Natural killer cell treated with Interleukin-12 subunit alpha and Interleukin-12 subunit beta and Interleukin-15 and Interleukin-18, amount 100 ng/mL, for 72 hours (primary cell): ENCODE measurements around the gene APOBEC3G. TPM values are rescaled to one million over a fixed set of nuclear protein-coding genes. Genes with fewer than 3 reads are reported as not detected.
"Not testable (repeated sequence)": the region's sequence is repeated elsewhere in the genome, so short reads cannot be mapped to it uniquely, and the experiment has no call there.

ENCODE experiments used
- ATAC-seq, 2 donors: fragments of 150-1000 bp; cut with Tn5 transposase in 1 of 2; sonication (Bioruptor Pico), chemical (Tn5 transposase) in 1 of 2; 2 replicates each; pipeline ENCODE4 v1.10.0; 2021
- DNase-seq: peaks from one replicate; pipeline ENCODE4 v3.0.0; 2022; ENCODE audit warnings: low spot score
- H3K27ac Mint-ChIP-seq, 2 donors: 1 replicate in 1 of 2; 2 replicates in 1 of 2; pipeline ENCODE4 v1.8.0; 2022; ENCODE audit warnings: mixed read lengths in 2 of 2, mild to moderate bottlenecking in 1 of 2, moderate library complexity in 1 of 2
- H3K27me3 Mint-ChIP-seq, 2 donors: 1 replicate in 1 of 2; 2 replicates in 1 of 2; pipeline ENCODE4 v1.8.0; 2022; ENCODE audit warnings: mixed read lengths in 2 of 2
- H3K36me3 Mint-ChIP-seq: one replicate; pipeline ENCODE4 v1.8.0; 2022; ENCODE audit warnings: mixed read lengths
- H3K4me1 Mint-ChIP-seq, 2 donors: 1 replicate in 1 of 2; 2 replicates in 1 of 2; pipeline ENCODE4 v1.8.0; 2022; ENCODE audit warnings: low read depth in 2 of 2, mixed read lengths in 2 of 2, mild to moderate bottlenecking in 1 of 2
- H3K4me3 Mint-ChIP-seq: one replicate; pipeline ENCODE4 v1.8.0; 2022; ENCODE audit warnings: mixed read lengths
- H3K9me3 Mint-ChIP-seq: 2 replicates; pipeline ENCODE4 v1.8.0; 2022; ENCODE audit warnings: mixed read lengths
- total RNA-seq, 2 donors: library from RNA; stranded (reverse); gene quantifications; one replicate each; pipeline ENCODE4 v1.2.3, GENCODE V29; 2022

The APOBEC3G gene
- total RNA-seq, 2 donors from 2014 or later, result 105 to 169 TPM

DNA sequence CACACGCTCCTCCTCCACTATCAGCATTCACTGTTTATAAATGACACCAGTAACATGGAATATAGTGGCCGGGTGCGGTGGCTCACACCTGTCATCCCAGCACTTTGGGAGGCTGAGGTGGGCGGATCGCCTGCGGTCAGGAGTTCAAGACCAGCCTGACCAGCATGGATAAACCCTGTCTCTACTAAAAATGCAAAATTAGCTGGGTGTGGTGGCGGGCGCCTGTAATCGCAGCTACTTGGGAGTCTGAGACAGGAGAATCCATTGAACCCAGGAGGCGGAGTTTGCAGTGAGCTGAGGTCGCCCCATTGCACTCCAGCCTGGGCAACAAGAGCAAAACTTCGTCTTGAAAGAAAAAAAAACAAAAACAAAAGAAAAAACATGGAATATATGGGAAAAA lies 837 bp downstream of the APOBEC3G start:
- not testable (repeated sequence) for DNase-seq, ATAC-seq, H3K9me3 Mint-ChIP-seq, H3K27me3 Mint-ChIP-seq
- peaks cover 10% of the 10 kb centered on the region for H3K36me3 Mint-ChIP-seq
- H3K4me1 Mint-ChIP-seq, result peaks cover 40 to 46% of the 10 kb centered on the region in 2 donors
- peak overlapping the region; percentile 96 to 98 for H3K27ac Mint-ChIP-seq
- peak overlapping the region; percentile 89 for H3K4me3 Mint-ChIP-seq

DNA sequence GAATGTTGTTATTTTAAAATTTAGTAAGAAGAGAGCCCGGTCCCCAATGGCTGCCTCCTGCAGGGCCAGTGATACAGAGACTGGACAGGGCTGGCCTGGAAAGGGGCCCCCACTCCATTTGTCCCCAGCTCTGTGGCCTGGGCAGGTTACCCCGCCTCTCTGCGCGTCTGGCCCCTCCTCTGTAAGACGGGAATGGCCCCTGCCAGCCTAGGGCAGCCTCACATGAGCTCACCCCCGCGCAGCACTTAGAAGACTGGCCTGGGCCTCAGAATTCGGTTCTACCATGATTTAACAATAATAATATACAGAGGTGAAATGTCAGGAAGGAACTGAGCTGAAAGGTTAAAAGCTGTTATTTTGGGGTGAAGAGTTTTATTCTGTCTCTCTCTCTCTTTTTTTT lies 1.3 kb downstream of the APOBEC3G start:
- Mint-ChIP-seq H3K36me3 (peaks cover 10% of the 10 kb centered on the region), H3K4me3 (peak overlapping the region; percentile 89), H3K9me3 (no peaks in the 10 kb centered on the region), H3K4me1 (peaks cover 44 to 50% of the 10 kb centered on the region in 2 donors), H3K27ac (peak overlapping the region; percentile 96 to 98), H3K27me3 (no peaks in the 10 kb centered on the region)
- DNase-seq (no peak), ATAC-seq (no peak)

DNA sequence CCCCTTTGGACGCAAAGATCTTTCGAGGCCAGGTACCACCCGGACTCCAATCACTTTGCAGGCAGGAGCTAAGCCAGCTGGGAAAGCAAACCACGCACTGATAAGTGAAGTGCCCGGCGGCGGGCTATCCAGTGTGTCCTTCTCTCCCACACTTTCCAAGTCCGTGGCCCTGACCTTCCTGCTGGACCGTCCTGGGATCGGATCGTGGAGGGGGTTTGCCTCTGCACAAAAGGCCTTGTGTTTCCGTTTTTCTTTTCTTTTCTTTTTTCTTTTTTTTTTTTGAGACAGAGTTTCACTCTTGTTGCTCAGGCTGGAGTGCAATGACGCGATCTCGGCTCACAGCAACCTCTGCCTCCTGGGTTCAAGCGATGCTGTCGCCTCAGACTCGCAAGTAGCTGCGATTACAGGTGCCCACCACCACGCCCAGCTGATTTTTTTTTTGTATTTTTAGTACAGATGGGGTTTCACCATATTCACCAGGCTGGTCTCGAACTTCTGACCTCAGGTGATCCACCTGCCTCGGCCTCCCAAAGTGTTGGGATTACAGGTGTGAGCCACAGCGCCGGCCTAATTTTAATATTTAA lies 2.1 kb downstream of the APOBEC3G start:
- Mint-ChIP-seq H3K36me3 (peaks cover 10% of the 10 kb centered on the region), H3K27ac (peak overlapping the region; percentile 96 to 98), H3K4me3 (peak overlapping the region; percentile 89), H3K4me1 (peaks cover 46 to 50% of the 10 kb centered on the region in 2 donors)
- not testable (repeated sequence) for H3K27me3 Mint-ChIP-seq, ATAC-seq, H3K9me3 Mint-ChIP-seq, DNase-seq

DNA sequence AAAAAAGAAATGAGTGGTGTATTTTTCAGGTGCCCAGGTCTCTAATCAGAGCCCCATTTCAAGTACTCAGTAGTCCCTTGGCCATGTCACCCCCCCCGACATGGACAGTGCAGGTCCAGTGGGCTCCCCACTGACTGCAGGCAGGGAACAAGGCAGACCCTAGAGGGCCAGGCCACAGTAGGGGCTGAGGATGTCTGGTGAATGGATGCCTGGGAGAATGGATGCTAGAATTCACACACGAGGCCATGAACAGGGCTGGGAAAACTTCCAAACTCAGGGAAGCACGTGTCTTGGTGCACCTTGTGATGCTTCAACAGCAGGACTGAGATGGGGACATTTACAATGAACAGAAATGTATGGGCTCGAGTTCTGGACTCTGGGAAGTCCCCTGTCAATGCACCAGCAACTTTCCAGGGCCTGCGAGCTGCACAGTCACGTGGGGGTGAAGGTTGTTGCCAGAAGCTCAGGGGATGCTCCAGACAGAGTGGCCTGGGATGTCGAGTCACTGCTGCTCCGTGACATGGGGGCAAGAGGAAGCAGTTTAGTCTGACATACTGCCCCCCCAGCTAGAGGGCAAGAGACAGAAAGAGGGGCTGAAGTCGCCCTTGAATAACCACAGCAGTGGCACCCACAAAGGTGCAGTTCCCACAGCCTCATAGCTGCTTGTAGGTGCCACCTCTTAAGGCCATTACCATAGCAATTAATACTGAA lies 3.1 kb downstream of the APOBEC3G start:
- no peaks in the 10 kb centered on the region for H3K27me3 Mint-ChIP-seq
- no peak for DNase-seq
- H3K27ac Mint-ChIP-seq, result peak overlapping the region; percentile 96 to 98
- peaks cover 10% of the 10 kb centered on the region for H3K36me3 Mint-ChIP-seq
- no peaks in the 10 kb centered on the region for H3K9me3 Mint-ChIP-seq
- H3K4me1 Mint-ChIP-seq, result peaks cover 46 to 50% of the 10 kb centered on the region in 2 donors
- peak overlapping the region; percentile 89 for H3K4me3 Mint-ChIP-seq
- ATAC-seq, result no peak

DNA sequence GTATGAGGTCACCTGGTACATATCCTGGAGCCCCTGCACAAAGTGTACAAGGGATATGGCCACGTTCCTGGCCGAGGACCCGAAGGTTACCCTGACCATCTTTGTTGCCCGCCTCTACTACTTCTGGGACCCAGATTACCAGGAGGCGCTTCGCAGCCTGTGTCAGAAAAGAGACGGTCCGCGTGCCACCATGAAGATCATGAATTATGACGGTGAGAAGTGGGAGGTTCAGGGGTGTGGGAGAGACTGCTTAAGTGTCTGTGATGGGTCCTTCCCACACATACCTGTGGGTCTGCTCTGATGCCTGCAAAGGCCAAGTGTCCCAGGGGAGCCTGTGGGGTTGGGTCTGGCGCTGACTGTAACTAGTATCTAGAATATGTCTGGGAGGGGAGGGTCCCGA lies 3.9 kb downstream of the APOBEC3G start:
- Mint-ChIP-seq H3K4me1 (peaks cover 51 to 52% of the 10 kb centered on the region in 2 donors), H3K4me3 (peak overlapping the region; percentile 89), H3K9me3 (no peaks in the 10 kb centered on the region), H3K36me3 (peaks cover 10% of the 10 kb centered on the region), H3K27me3 (no peaks in the 10 kb centered on the region), H3K27ac (peak overlapping the region; percentile 96 to 98)
- ATAC-seq (no peak), DNase-seq (no peak)

DNA sequence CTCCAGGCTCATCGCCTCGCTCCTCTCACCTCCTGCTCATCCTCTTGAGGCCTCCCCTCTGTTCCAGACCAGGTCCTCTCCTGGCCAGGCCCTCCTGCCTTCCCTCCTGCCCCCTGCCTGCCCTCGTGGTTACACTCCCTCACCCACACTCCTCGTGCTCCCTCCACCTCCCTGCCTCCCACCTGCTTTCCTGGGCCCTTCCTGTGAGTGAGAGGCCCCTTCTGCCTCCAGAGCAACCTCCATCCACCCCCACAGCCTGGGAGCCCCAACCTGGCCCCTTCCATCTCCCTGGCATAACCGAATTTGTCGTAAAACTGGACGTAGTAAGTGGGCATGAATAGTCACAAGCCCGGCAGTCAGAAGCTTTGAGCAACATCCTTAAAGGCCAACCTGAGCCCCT lies 4.5 kb downstream of the APOBEC3G start:
- Mint-ChIP-seq H3K4me3 (peak overlapping the region; percentile 89), H3K4me1 (peaks cover 50 to 57% of the 10 kb centered on the region in 2 donors), H3K27me3 (no peaks in the 10 kb centered on the region), H3K27ac (peak overlapping the region; percentile 96 to 98), H3K9me3 (no peaks in the 10 kb centered on the region), H3K36me3 (peaks cover 16% of the 10 kb centered on the region)
- DNase-seq (no peak), ATAC-seq (no peak)

DNA sequence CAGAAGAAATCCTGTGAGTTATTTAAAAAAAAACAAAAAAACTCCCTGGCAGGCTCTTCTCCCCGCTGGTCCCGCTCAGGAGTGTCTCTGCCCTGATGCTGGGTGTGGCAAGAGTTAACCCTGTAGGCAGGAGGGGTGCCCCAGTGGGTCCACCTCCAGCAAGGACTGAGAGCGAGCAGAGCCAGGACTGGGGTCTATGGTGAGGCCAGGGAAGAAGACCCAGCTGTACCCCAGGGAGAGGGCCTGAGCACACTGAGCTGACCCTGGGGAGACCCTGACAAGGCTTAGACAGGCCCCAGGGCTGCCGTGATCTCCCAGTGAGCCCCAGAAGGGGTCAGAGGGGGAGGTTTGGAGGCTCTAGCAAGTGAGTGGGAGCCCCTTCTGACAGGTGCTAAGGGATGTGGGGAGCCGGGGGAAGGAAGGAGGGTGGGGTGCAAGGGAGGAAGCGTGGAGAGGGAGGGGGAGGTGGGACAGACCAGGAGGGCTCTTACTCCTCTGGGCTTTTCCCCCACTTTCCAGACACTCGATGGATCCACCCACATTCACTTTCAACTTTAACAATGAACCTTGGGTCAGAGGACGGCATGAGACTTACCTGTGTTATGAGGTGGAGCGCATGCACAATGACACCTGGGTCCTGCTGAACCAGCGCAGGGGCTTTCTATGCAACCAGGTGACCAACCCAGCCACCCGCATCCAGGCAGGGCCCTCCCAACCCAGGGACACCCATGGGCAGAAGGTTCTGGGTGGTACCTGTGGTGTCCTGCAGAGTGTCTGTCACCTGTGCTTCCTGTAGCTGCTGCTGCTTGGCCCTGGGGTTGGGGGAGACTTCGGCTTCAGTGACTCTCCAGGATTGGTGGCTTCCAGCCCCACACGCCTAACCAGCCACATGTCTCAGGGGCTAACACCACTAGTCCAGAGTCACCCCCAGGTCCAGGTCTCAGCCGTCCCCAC lies 6.4 kb downstream of the APOBEC3G start:
- Mint-ChIP-seq H3K4me1 (peaks cover 60 to 64% of the 10 kb centered on the region in 2 donors), H3K9me3 (no peaks in the 10 kb centered on the region), H3K27me3 (no peaks in the 10 kb centered on the region), H3K36me3 (peaks cover 9% of the 10 kb centered on the region), H3K27ac (peak overlapping the region; percentile 96 to 98), H3K4me3 (peak overlapping the region; percentile 25)
- DNase-seq (no peak), ATAC-seq (peak in 1 of 2 donors; percentile 24)

DNA sequence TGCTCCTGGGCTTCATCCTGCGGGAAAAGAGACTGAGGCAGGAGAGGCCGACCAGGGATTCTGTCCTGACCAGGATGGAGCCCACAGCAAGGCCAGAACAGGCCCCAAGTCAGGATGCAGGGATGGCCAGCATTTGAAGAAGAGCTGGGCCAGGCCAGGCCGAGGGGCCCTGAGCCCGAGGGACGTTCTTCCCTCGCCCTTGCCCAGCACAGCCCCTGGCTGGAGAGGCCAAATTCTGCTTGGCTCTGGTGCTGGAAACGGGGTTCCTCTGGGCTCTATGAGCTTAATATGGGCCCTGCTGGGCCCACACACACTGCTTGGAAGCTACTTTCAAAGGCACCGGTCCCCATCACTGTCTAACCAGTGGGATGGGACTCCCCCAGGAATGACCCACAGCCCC lies 7.6 kb downstream of the APOBEC3G start:
- DNase-seq (no peak), ATAC-seq (no peak)
- Mint-ChIP-seq H3K27ac (peak overlapping the region; percentile 96 to 98), H3K4me1 (peaks cover 71 to 72% of the 10 kb centered on the region in 2 donors), H3K27me3 (no peaks in the 10 kb centered on the region), H3K9me3 (no peaks in the 10 kb centered on the region), H3K36me3 (peaks cover 9% of the 10 kb centered on the region), H3K4me3 (no peak overlapping the region)

DNA sequence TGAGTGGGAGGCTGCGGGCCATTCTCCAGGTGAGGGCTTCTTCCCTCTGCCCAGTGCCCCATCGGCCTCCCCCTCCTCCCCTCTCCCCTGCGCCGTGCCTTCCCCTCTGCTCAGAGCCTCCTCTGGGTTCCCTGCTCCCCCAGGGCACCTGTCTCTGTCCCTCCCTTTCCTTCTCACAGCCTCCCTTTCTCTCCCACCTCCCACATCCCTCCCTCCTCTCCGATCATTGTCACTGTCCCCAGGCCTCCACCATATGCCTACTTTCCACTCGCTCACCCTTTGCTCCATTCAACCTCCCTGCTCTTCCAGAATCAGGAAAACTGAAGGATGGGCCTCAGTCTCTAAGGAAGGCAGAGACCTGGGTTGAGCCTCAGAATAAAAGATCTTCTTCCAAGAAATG lies 10.0 kb downstream of the APOBEC3G start:
- DNase-seq, result no peak
- no peak overlapping the region for H3K4me3 Mint-ChIP-seq
- no peaks in the 10 kb centered on the region for H3K9me3 Mint-ChIP-seq
- no peak for ATAC-seq
- H3K27me3 Mint-ChIP-seq, result no peaks in the 10 kb centered on the region
- H3K36me3 Mint-ChIP-seq, result peaks cover 5% of the 10 kb centered on the region
- peaks cover 71 to 72% of the 10 kb centered on the region in 2 donors for H3K4me1 Mint-ChIP-seq
- H3K27ac Mint-ChIP-seq, result peak overlapping the region; percentile 95 to 98

DNA sequence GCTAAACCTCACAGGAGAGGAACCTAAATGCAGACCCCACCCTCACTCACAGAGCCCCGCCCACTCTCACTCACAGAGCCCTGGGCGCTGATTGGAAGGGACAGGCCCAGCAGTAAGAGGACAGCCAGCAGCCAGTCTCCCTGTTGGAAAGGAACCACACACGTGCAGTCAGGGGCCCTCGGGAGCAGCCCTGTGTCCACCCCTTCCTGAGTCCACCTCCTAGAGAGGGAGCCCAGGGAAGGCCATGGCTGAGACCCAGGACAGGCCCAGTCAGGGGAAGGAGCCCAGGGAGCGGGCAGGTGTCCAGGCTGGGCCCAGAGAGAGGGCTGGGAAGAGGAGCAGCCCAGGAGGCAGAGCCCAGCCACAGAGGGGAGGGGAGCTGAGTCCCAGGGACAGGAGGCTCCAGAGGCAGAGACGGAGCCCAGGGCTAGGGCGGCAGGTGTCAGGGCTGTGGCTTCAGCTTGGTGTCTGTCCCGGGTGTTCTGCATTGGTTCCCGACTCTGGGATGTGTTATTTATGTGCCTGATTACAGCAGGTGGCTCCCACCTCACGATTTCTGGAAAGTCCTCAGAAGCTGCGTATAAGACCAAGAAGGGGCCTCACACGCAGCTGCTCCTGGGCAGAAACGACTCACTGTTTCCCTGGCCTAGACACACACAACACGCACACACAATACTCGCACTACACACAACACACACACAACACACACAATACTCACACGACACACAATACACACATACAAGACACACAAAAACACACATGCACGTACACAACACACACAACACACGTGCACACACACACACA lies 11.0 kb downstream of the APOBEC3G start:
- Mint-ChIP-seq H3K4me1 (peaks cover 73 to 75% of the 10 kb centered on the region in 2 donors), H3K36me3 (peaks cover 5% of the 10 kb centered on the region), H3K27ac (peak overlapping the region; percentile 95 to 98), H3K27me3 (no peaks in the 10 kb centered on the region), H3K4me3 (peak overlapping the region; percentile 41), H3K9me3 (no peaks in the 10 kb centered on the region)
- ATAC-seq, result no peak
- no peak for DNase-seq

DNA sequence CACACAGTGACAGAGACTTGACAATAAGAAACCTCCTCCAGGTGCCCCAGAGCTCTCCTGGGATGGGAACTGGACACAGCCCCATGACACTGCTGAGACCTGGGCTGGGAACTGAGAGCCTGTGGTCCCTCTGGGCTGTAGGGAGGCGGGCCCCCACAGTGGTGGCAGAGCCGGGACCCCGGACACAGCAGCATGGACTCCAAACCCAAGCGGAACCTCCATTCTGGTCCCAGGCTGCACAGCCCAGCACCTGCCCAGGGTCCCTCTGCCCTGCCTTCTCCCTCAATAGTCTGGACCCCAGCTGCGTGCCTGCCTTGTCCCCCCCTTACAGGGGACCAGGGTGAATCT lies 11.6 kb downstream of the APOBEC3G start:
- DNase-seq (no peak), ATAC-seq (no peak)
- Mint-ChIP-seq H3K27me3 (no peaks in the 10 kb centered on the region), H3K4me3 (peak overlapping the region; percentile 33), H3K4me1 (peaks cover 71 to 76% of the 10 kb centered on the region in 2 donors), H3K27ac (peak overlapping the region; percentile 95 to 98), H3K9me3 (no peaks in the 10 kb centered on the region), H3K36me3 (peaks cover 5% of the 10 kb centered on the region)

DNA sequence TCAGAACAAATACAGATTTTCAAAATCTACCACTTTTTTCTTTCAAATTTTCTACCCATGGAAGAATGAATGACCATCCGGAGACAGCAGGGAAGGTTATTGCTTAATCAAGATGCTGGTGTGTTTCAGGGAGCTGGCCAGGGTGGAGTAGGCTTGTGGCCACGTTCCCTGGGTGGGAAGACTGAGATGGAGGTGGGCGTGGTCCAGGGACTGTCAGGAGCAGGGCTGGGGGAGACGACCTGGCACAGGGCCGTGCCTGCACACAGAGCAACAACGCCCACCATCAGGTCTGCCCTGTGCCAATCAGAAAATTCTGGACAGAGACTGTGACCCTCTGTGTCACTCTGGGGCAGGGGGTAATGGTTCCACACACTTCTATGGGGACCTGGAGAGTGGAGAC lies 12.9 kb downstream of the APOBEC3G start:
- DNase-seq (no peak), ATAC-seq (no peak)
- Mint-ChIP-seq H3K27me3 (no peaks in the 10 kb centered on the region), H3K27ac (peak overlapping the region; percentile 95 to 98), H3K9me3 (no peaks in the 10 kb centered on the region), H3K36me3 (peaks cover 5% of the 10 kb centered on the region), H3K4me1 (peaks cover 80 to 83% of the 10 kb centered on the region in 2 donors), H3K4me3 (peak overlapping the region; percentile 84)

DNA sequence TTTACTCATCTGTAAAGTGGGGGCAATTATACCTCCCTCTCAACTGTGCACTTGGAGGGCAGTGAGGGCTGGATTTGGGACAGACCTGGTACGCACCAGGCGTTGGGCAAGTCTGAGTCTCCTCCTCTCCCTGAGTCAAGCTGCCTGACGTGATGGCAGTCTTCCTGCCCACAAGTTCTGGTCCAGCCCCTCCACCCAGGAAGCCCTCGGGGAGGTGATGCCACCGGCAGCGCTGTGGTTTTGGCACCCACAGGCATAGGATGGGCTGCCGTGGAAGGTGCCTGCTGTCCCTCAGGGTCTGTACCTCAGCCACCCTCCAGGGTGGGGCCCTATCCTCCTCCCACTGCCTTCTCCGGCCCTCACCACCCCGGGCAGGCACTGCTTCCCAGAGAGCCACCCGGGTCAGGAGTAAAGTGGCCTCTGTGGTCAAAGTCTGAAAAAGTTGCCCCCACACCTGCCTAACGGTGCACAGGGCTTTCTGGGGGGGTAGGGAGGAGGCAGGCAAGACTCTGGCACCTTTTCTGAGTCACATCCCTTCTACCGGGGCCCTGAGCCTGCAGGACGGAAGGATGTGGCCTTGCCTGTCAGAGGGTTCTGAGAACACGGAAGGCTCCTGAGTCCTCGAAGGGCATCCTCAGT lies 13.5 kb downstream of the APOBEC3G start:
- Mint-ChIP-seq H3K27me3 (no peaks in the 10 kb centered on the region), H3K27ac (peak overlapping the region; percentile 95 to 98), H3K4me1 (peaks cover 82 to 84% of the 10 kb centered on the region in 2 donors), H3K36me3 (peaks cover 5% of the 10 kb centered on the region), H3K4me3 (peak overlapping the region; percentile 84), H3K9me3 (no peaks in the 10 kb centered on the region)
- ATAC-seq (peak; percentile 86 to 88), DNase-seq (peak; percentile 98)
